SK-N-MC (cell line): ENCODE measurements around the gene DPF3.

Source experiments
- DNase-seq: peaks from one replicate; pipeline ENCODE4 v3.0.0-alpha.2; 2011; ENCODE audit warnings: low read depth, low spot score
- H3K27ac ChIP-seq: fragments of 200-600 bp; sonication (generic); 2 replicates; pipeline ENCODE4 v1.5.1; 2016; ENCODE audit warnings: mixed run types
- H3K36me3 ChIP-seq: fragments of 200-600 bp; sonication (generic); 2 replicates; pipeline ENCODE4 v1.6.1; 2017; ENCODE audit warnings: antibody characterized with exemption, low read length, mixed read lengths; ENCODE audit not compliant: insufficient read depth
- H3K4me3 ChIP-seq: fragments of 200-600 bp; sonication (generic); 2 replicates; pipeline ENCODE4 v1.5.1; 2016
- H3K9ac ChIP-seq: fragments of 200-600 bp; sonication (generic); 2 replicates; pipeline ENCODE4 v1.8.0; 2017; ENCODE audit warnings: mixed run types, mixed read lengths; ENCODE audit not compliant: insufficient read length
- H3K9me3 ChIP-seq: fragments of 200-600 bp; sonication (generic); 2 replicates; pipeline ENCODE4 v1.6.1; 2017; ENCODE audit warnings: low read depth, mild to moderate bottlenecking, antibody characterized with exemption, low read length, moderate library complexity, mixed read lengths
- EZH2 ChIP-seq: fragments of 200-600 bp; sonication (generic); IDR thresholded peaks from one replicate; pipeline ENCODE4 v1.6.1; 2017; ENCODE audit warnings: antibody characterized with exemption
- FOXP2 ChIP-seq: optimal IDR thresholded peaks from 2 replicates; pipeline ENCODE3; 2011; ENCODE audit warnings: mild to moderate bottlenecking, moderate library complexity; ENCODE audit not compliant: insufficient read depth; ENCODE audit errors: extremely low read length, control extremely low read depth
- POLR2AphosphoS5 ChIP-seq: IDR thresholded peaks from 2 replicates; pipeline ENCODE4 v1.6.1; 2012; ENCODE audit warnings: mild to moderate bottlenecking, low read depth, low read length, borderline replicate concordance

DPF3 gene

DNA sequence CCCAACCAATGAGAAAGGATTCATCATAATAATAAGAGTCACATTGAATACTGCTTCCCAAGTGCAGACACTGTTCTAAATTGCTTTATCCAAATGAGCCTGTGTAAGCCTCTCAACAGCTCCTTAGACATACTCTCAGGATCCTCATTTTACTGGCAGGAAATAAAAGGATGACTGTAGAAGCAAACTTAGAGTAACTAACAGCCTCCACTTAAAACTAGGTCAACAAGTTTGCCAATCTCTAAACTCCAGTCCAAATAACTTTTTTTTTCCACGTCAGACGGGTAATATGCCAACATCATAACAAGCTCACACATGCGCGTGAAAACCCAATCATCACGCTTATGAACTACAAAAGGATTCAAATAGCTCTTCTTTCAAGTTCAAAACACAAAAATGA lies 15.3 kb upstream of the DPF3 start:
- DNase-seq = no peak
- TF ChIP-seq EZH2 = no peak
- TF ChIP-seq FOXP2 = no peak
- TF ChIP-seq POLR2AphosphoS5 = no peak
- Histone ChIP-seq H3K27ac (0 out of 2 replicates have a peak overlapping the region, but pooled peaks have one; percentile 23), H3K4me3 (no peak overlapping the region), H3K36me3 (no peaks in the 10 kb centered on the region), H3K9ac (peak overlapping the region; percentile 8), H3K9me3 (no peaks in the 10 kb centered on the region)

DNA sequence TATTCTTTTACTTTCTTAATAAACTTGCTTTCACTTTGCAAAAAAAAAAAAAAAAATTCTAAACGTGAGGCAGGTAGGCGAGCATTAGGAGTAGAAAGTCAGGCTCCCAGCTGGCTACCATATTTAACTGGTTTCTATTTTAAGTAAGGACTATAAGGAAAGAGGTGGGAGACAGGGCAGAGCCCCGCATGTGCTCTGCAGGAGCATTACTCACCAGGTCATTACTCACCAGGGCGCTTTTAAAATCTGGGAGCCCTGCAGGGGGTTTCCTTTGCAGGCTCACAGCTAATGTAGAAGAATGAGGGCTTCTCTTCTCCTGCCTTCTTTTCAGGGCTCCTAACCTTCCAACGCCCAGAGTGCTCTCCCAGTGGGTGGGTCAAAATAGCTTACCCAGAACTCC lies 14.0 kb upstream of the DPF3 start:
- H3K4me3 ChIP-seq = peak overlapping the region; percentile 51
- no peak overlapping the region for H3K27ac ChIP-seq
- no peaks in the 10 kb centered on the region for H3K36me3 ChIP-seq
- TF ChIP-seq EZH2 (no peak), POLR2AphosphoS5 (no peak), FOXP2 (no peak)
- no peaks in the 10 kb centered on the region for H3K9me3 ChIP-seq
- DNase-seq = no peak
- H3K9ac ChIP-seq = no peak overlapping the region

DNA sequence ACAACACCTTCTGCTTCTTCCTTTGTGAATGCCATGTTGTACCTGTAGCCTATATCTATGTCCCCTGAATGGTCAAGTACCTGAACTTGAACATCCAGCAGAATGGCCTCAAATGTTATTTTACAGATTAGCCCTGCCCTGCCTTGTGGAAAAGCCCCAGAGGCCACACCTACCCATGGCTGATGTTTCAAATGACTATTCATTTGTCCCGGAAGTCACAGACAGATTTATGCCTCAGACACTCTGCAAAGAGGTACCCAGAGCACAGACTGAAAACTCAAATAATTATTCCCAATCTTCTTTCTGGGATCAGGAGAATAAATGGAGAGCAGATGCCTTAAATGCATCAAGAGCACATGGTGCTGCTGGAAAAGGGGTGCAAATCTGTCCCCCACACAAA lies 13.0 kb upstream of the DPF3 start:
- Histone ChIP-seq H3K27ac (no peak overlapping the region), H3K9me3 (no peaks in the 10 kb centered on the region), H3K4me3 (peak overlapping the region; percentile 51; the same call in 1 of the 2 replicates), H3K9ac (no peak overlapping the region), H3K36me3 (no peaks in the 10 kb centered on the region)
- TF ChIP-seq EZH2 (no peak), FOXP2 (no peak), POLR2AphosphoS5 (no peak)
- DNase-seq = no peak

DNA sequence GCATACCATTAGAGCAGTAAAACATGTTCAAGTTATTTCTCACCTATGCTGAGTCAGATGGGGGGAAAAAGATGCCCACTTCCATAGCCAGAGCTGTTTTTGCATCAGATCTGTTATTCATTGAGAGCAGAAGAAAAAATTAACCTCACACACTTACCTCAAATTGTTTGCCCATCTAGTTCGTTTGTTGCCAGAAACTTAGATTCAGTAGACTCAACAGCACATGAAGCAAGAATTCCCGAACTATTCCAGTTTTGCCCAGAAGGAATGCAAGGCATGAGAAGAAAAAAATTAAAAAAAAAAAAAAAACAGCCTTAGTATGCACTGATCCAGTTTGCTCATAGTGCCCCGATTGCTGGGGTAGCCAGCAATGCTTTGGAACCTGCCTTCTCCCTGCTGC lies 12.4 kb upstream of the DPF3 start:
- no peak overlapping the region for H3K27ac ChIP-seq
- no peaks in the 10 kb centered on the region for H3K9me3 ChIP-seq
- no peak for DNase-seq
- TF ChIP-seq POLR2AphosphoS5 (no peak), FOXP2 (no peak), EZH2 (no peak)
- H3K9ac ChIP-seq = no peak overlapping the region
- H3K36me3 ChIP-seq = no peaks in the 10 kb centered on the region
- H3K4me3 ChIP-seq = no peak overlapping the region

DNA sequence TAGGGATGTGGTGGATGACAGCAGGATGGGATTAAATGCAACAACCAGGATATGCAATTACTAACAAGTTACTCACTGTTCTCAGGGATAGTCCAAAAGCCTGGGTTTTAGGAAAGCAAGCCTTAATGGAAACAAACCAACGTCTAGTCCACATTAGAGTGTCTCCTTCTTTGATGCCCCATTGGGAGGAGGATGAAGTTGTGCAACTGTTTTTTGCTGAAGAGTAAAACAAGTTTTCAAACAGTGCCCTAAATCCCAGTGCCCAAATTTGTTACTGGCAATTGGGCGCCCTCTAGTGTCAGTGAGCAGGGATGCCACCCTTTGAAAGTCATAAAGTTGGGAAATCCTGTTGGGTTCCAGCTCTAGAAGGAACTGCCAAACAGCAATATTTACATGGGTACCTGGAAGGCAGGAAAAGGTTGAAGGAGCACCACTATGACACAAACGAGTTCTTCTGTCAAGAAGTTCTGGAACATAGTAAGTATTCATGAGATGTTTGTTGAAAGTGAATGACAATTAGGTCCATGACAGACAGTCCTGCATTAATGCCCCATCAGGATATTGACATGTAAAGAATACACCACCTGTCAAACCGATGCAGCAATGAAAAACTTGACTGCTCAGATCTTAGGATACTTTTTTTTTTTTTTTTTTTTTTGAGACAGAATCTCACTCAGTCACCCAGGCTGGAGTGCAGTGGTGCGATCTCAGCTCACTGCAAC lies 11.1 kb upstream of the DPF3 start:
- Histone ChIP-seq H3K36me3 (no peaks in the 10 kb centered on the region), H3K9ac (no peak overlapping the region), H3K27ac (no peak overlapping the region), H3K4me3 (no peak overlapping the region), H3K9me3 (no peaks in the 10 kb centered on the region)
- DNase-seq = no peak
- TF ChIP-seq FOXP2 (no peak), EZH2 (no peak), POLR2AphosphoS5 (no peak)

DNA sequence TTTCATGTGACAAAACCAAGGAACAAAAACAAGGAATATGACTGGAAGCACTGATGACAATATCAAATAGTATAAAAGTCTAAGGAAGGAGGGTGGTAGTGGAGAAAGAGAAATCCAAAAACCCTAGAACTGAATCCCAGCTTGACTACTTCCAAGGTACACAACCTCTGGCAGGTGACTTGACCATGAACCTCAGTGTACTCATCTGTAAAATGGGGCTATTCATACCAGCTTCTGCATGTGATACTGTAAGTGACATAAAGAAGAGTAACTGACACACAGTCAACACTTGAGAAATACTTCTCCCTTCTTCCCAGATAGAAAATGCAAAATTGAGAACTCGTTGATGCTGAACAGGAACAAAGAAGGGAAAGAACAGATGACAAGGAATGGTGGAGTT lies 10.3 kb upstream of the DPF3 start:
- DNase-seq = no peak
- Histone ChIP-seq H3K27ac (no peak overlapping the region), H3K9me3 (no peaks in the 10 kb centered on the region), H3K36me3 (no peaks in the 10 kb centered on the region), H3K9ac (no peak overlapping the region), H3K4me3 (no peak overlapping the region)
- no peak for TF ChIP-seq POLR2AphosphoS5
- TF ChIP-seq EZH2 = no peak
- TF ChIP-seq FOXP2 = no peak

DNA sequence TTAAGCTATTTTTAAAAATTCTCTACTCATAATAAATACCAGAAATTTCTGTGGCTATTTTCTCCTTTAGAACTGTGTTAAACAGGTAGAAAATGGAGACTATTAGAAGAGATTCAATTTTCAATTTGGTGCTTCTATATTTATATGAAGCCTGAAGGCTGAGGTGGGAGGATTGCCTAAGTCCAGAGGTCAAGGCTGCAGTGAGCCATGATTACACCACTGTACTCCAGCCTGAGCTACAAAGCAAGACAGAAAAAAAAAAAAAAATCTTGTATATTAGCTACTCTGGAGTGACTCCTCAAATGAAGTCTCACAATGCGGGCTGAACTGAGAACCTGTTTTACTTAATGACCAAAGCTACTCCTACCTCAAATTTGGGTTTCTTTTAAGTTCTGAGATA lies 9.8 kb upstream of the DPF3 start:
- no peak overlapping the region for H3K4me3 ChIP-seq
- no peaks in the 10 kb centered on the region for H3K36me3 ChIP-seq
- H3K27ac ChIP-seq = no peak overlapping the region
- no peaks in the 10 kb centered on the region for H3K9me3 ChIP-seq
- TF ChIP-seq EZH2 (no peak), POLR2AphosphoS5 (no peak), FOXP2 (no peak)
- no peak for DNase-seq
- no peak overlapping the region for H3K9ac ChIP-seq

DNA sequence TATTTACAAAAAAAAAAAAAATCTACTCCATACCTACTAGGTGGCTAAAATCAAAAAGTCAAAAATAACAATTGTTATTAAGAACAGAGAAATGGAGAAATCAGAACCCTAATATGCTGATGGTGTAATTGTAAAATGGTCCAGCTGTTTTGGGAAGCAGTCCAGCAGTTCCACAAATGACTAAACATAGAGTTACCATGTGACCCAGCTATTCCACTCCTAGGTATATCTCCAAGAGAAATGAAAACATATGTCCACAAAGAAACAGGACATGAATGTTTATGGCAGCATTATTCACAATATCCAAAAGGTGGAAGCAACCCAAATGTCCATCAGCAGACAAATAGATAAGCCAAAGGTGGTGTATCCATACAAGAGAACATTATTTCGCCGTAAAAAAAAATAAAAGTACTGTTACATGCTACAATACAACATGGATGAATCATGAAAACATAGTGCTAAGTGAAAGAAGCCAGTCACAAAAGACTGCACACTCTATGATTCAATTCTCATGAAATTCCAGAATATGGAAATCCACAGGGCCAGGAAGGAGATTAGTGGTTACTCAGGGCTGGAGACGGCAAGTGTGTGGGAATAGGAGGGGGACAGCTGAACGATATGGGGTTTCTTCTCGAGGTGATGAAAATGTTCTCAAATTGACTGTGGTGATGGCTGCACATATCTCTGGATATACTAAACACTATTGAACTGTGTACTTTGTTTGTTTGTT lies 9.1 kb upstream of the DPF3 start:
- Histone ChIP-seq H3K9ac (no peak overlapping the region), H3K36me3 (no peaks in the 10 kb centered on the region), H3K4me3 (no peak overlapping the region), H3K9me3 (no peaks in the 10 kb centered on the region), H3K27ac (no peak overlapping the region)
- no peak for TF ChIP-seq EZH2
- TF ChIP-seq POLR2AphosphoS5 = no peak
- TF ChIP-seq FOXP2 = no peak
- DNase-seq = no peak
